DOHH2 (cell line): Measurements from ENCODE around the gene HTR6.
"Not testable (repeated sequence)": the region's sequence is repeated elsewhere in the genome, so short reads cannot be mapped to it uniquely, and the experiment has no call there.

ENCODE experiments used
- H3F3A ChIP-seq: fragments of 200-600 bp; sonication (generic), shearing (Covaris generic); 2 replicates; pipeline ENCODE4 v1.6.0; 2016; ENCODE audit warnings: antibody characterized with exemption, mild to moderate bottlenecking; ENCODE audit not compliant: control insufficient read depth, insufficient read depth
- H3K27ac ChIP-seq: fragments of 200-600 bp; sonication (generic); 2 replicates; pipeline ENCODE4 v1.5.1; 2014; ENCODE audit warnings: low read depth, mild to moderate bottlenecking, low read length, moderate library complexity
- H3K27me3 ChIP-seq: fragments of 200-600 bp; sonication (generic); 2 replicates; pipeline ENCODE4 v1.6.1; 2014; ENCODE audit warnings: mild to moderate bottlenecking, low read length, mixed read lengths; ENCODE audit not compliant: control insufficient read depth
- H3K36me3 ChIP-seq: fragments of 200-600 bp; sonication (generic); 2 replicates; pipeline ENCODE4 v1.6.1; 2014; ENCODE audit warnings: mild to moderate bottlenecking, low read length, moderate library complexity, mixed read lengths; ENCODE audit not compliant: control insufficient read depth
- H3K4me1 ChIP-seq: fragments of 200-600 bp; sonication (generic); 2 replicates; pipeline ENCODE4 v1.6.1; 2014; ENCODE audit warnings: mild to moderate bottlenecking, low read length, mixed read lengths; ENCODE audit not compliant: control insufficient read depth
- H3K4me2 ChIP-seq: fragments of 200-600 bp; sonication (generic); 2 replicates; pipeline ENCODE4 v1.6.0; 2014; ENCODE audit warnings: mild to moderate bottlenecking, low read length, moderate library complexity
- H3K4me3 ChIP-seq: fragments of 200-600 bp; sonication (generic); 2 replicates; pipeline ENCODE4 v1.5.1; 2014; ENCODE audit warnings: mild to moderate bottlenecking, low read length, mixed read lengths
- H3K79me2 ChIP-seq: fragments of 200-600 bp; sonication (generic); 2 replicates; pipeline ENCODE4 v1.6.1; 2014; ENCODE audit warnings: mild to moderate bottlenecking, low read length, mixed read lengths; ENCODE audit not compliant: control insufficient read depth
- H3K9me2 ChIP-seq: fragments of 200-600 bp; sonication (generic); replicated peaks from 2 replicates; pipeline ENCODE4 v1.6.1; 2014; ENCODE audit warnings: mild to moderate bottlenecking, low read length, mixed read lengths; ENCODE audit not compliant: control insufficient read depth
- H3K9me3 ChIP-seq: fragments of 200-600 bp; sonication (generic); 2 replicates; pipeline ENCODE4 v1.6.1; 2014; ENCODE audit warnings: antibody characterized with exemption, low read length, mixed read lengths; ENCODE audit not compliant: control insufficient read depth, insufficient read depth
- H4K20me1 ChIP-seq: fragments of 200-600 bp; sonication (generic); 2 replicates; pipeline ENCODE4 v1.6.0; 2014; ENCODE audit warnings: low read depth, mild to moderate bottlenecking, antibody characterized with exemption, low read length, moderate library complexity; ENCODE audit not compliant: control insufficient read depth, insufficient read depth
- EZH2phosphoT487 ChIP-seq: fragments of 200-600 bp; sonication (generic); IDR thresholded peaks from 2 replicates; pipeline ENCODE4 v1.6.1; 2017; ENCODE audit warnings: borderline replicate concordance, mild to moderate bottlenecking, antibody characterized with exemption, low read length, moderate library complexity, mixed read lengths
- TF ChIP-seq, protein P1 (sequence below): fragments of 200-600 bp; sonication (generic); IDR thresholded peaks from one replicate; pipeline ENCODE4 v1.5.1; 2014; ENCODE audit warnings: antibody characterized with exemption, mild to moderate bottlenecking, low read depth, low read length; ENCODE audit not compliant: poor library complexity, severe bottlenecking

HTR6 gene

GRCh38 chr1:19630720-19631395 lies 33.8 kb upstream of the HTR6 start:
- H3K4me3 ChIP-seq: no peak overlapping the region
- H3K9me3 ChIP-seq: no peaks in the 10 kb centered on the region
- H3K79me2 ChIP-seq: no peaks in the 10 kb centered on the region
- no peak overlapping the region for H3K4me2 ChIP-seq
- H3F3A ChIP-seq: 0 out of 2 replicates have a peak, but pooled peaks cover 2% of the 10 kb centered on the region
- H3K27ac ChIP-seq: no peak overlapping the region
- peaks cover 24% of the 10 kb centered on the region for H3K36me3 ChIP-seq
- no peaks in the 10 kb centered on the region; the same call in 1 of the 2 replicates for H4K20me1 ChIP-seq
- H3K4me1 ChIP-seq: no peaks in the 10 kb centered on the region
- TF ChIP-seq, protein P1, sequence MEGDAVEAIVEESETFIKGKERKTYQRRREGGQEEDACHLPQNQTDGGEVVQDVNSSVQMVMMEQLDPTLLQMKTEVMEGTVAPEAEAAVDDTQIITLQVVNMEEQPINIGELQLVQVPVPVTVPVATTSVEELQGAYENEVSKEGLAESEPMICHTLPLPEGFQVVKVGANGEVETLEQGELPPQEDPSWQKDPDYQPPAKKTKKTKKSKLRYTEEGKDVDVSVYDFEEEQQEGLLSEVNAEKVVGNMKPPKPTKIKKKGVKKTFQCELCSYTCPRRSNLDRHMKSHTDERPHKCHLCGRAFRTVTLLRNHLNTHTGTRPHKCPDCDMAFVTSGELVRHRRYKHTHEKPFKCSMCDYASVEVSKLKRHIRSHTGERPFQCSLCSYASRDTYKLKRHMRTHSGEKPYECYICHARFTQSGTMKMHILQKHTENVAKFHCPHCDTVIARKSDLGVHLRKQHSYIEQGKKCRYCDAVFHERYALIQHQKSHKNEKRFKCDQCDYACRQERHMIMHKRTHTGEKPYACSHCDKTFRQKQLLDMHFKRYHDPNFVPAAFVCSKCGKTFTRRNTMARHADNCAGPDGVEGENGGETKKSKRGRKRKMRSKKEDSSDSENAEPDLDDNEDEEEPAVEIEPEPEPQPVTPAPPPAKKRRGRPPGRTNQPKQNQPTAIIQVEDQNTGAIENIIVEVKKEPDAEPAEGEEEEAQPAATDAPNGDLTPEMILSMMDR: no peak
- TF ChIP-seq EZH2phosphoT487: no peak
- H3K9me2 ChIP-seq: no peaks in the 10 kb centered on the region
- no peaks in the 10 kb centered on the region for H3K27me3 ChIP-seq

DNA sequence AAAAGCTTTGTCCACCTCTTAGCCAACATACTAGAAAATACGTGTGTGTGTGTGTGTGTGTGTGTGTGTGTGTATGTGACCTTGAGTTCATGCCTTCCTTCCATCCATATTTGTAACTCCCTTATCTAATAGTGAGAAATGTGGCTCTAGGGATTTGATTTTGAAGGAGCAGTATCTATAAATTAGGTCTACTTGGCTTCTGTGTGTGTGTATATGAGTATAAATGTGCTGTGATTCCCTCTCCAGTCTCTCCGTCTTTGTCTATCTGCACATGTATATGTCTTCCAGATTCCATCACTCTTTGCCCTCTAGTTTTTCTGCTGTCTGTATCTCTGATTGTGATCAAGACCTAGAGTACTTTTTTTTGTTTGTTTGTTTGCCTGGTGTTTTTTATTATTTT lies 32.5 kb upstream of the HTR6 start:
- Histone ChIP-seq H3K27ac (no peak overlapping the region), H3K9me3 (no peaks in the 10 kb centered on the region), H3K79me2 (no peaks in the 10 kb centered on the region), H3K4me2 (no peak overlapping the region), H3F3A (0 out of 2 replicates have a peak, but pooled peaks cover 2% of the 10 kb centered on the region), H3K27me3 (no peaks in the 10 kb centered on the region), H4K20me1 (no peaks in the 10 kb centered on the region; the same call in 1 of the 2 replicates), H3K4me1 (no peaks in the 10 kb centered on the region), H3K4me3 (no peak overlapping the region), H3K9me2 (no peaks in the 10 kb centered on the region), H3K36me3 (peaks cover 11% of the 10 kb centered on the region)
- TF ChIP-seq EZH2phosphoT487: no peak
- TF ChIP-seq, protein P1: no peak

GRCh38 chr1:19633106-19633505 lies 31.6 kb upstream of the HTR6 start:
- no peaks in the 10 kb centered on the region for H3K4me1 ChIP-seq
- H3K79me2 ChIP-seq: no peaks in the 10 kb centered on the region
- no peak overlapping the region for H3K4me2 ChIP-seq
- H3K9me3 ChIP-seq: no peaks in the 10 kb centered on the region
- no peak overlapping the region for H3K27ac ChIP-seq
- no peaks in the 10 kb centered on the region; the same call in 1 of the 2 replicates for H4K20me1 ChIP-seq
- 0 out of 2 replicates have a peak, but pooled peaks cover 2% of the 10 kb centered on the region for H3F3A ChIP-seq
- H3K27me3 ChIP-seq: no peaks in the 10 kb centered on the region
- peaks cover 5% of the 10 kb centered on the region; the same call in 1 of the 2 replicates for H3K36me3 ChIP-seq
- H3K4me3 ChIP-seq: no peak overlapping the region
- H3K9me2 ChIP-seq: no peaks in the 10 kb centered on the region
- no peak for TF ChIP-seq EZH2phosphoT487
- TF ChIP-seq, protein P1: no peak

DNA sequence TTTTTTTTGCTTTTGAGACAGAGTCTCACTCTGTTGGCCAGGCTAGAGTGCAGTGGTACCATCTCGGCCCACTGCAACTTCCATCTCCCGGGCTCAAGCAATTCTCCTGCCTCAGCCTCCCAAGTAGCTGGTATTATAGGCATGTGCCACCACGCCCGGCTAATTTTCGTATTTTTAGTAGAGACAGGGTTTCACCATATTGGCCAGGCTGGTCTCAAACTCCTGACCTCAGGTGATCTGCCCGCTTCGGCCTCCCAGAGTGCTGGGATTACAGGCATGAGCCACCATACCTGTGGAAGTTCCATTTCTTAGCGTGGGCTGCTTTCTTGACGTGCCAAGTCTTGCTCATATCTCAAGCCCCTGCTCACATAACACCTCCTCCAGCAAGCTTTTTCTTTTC lies 29.6 kb upstream of the HTR6 start:
- H3K79me2 ChIP-seq, H3K4me2 ChIP-seq, H3K9me2 ChIP-seq, H3K27me3 ChIP-seq, H4K20me1 ChIP-seq, H3K27ac ChIP-seq, H3F3A ChIP-seq, H3K36me3 ChIP-seq, H3K4me3 ChIP-seq, H3K4me1 ChIP-seq, H3K9me3 ChIP-seq: not testable (repeated sequence)
